GM10266 (cell line): ENCODE results near the gene ZNF618.

ENCODE experiments used
- DNase-seq: peaks from one replicate; pipeline ENCODE4 v3.0.0; 2012; ENCODE audit errors: extremely low spot score
- CTCF ChIP-seq: IDR thresholded peaks from 2 replicates; pipeline ENCODE4 v1.5.1; 2012; ENCODE audit warnings: mild to moderate bottlenecking, low read depth; ENCODE audit not compliant: control insufficient read depth, insufficient read depth; ENCODE audit errors: missing control alignments

ZNF618 gene

GRCh38 chr9:113876151-113876992, at the start of gene ZNF618:
Gene ZNF618 (plus strand): TSS chr9:113876309. CDS start chr9:113876381, 72 bp downstream.
- peak; percentile 72 for DNase-seq
- TF ChIP-seq CTCF = no peak

GRCh38 chr9:113828221-113828620, 47.9 kb upstream of the ZNF618 start:
- no peak for TF ChIP-seq CTCF
- no peak for DNase-seq

GRCh38 chr9:113837334-113837733, 38.8 kb upstream of the ZNF618 start:
- no peak for DNase-seq
- no peak for TF ChIP-seq CTCF

- no peak for TF ChIP-seq CTCF
- DNase-seq = no peak
These were observed 34.0 kb upstream of the ZNF618 start for GRCh38 chr9:113842086-113842485.

- no peak for DNase-seq
- no peak for TF ChIP-seq CTCF
These were observed 31.6 kb upstream of the ZNF618 start for GRCh38 chr9:113844466-113844865.

GRCh38 chr9:113851359-113851758, 24.8 kb upstream of the ZNF618 start:
- DNase-seq = no peak
- no peak for TF ChIP-seq CTCF

GRCh38 chr9:113851873-113852272, 24.2 kb upstream of the ZNF618 start:
- TF ChIP-seq CTCF = no peak
- no peak for DNase-seq
